SH-SY5Y (cell line): Measurements from ENCODE around the gene OMG.

Experiments used
- GATA2 ChIP-seq: IDR thresholded peaks from 2 replicates; pipeline ENCODE4 v1.6.1; 2011; ENCODE audit warnings: mild to moderate bottlenecking, low read depth, low read length
- GATA3 ChIP-seq: IDR thresholded peaks from 2 replicates; pipeline ENCODE4 v1.6.1; 2011; ENCODE audit warnings: low read depth, mild to moderate bottlenecking, low read length, moderate library complexity

- TF ChIP-seq GATA3 (no peak), GATA2 (no peak)
These were observed 21.9 kb downstream of the OMG start for GRCh38 chr17:31275116-31275515.
